A204.1 (cell line): ENCODE results near the gene NAMPT.
"Not testable (repeated sequence)": the region's sequence is repeated elsewhere in the genome, so short reads cannot be mapped to it uniquely, and the experiment has no call there.

ENCODE experiments used
- FAIRE-seq: peaks from 2 replicates; lab custom pipeline; 2012; peaks lifted over from hg19 to GRCh38; lab: Jason Lieb, UNC

Gene NAMPT

GRCh38 chr7:106284714-106285050, at the start of gene NAMPT:
TSS of gene NAMPT (minus strand) at chr7:106284983. CDS start at chr7:106284884, 99 bp downstream.
- no peak for FAIRE-seq

DNA sequence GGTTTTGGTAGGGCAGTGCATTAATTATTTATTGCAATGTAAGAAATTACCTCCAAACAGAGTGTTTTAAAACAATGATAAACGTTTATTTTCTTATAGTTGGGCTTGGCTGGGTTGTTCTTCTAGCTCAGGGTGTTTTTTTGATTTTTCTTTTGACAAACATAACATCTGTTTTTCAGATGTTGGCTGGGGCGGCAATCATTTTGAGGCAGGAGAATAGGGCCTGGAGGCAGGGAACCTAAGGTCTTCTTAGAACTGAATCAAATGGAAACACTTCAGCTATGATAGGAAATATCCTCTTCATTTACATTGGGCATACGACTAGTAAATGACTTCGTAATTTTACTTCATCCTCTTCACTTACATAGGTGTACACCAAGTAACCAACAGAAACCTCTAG, 47.4 kb upstream of the NAMPT start:
- FAIRE-seq, result no peak

- FAIRE-seq, result no peak
These were observed 46.8 kb upstream of the NAMPT start for GRCh38 chr7:106331441-106332175.

DNA sequence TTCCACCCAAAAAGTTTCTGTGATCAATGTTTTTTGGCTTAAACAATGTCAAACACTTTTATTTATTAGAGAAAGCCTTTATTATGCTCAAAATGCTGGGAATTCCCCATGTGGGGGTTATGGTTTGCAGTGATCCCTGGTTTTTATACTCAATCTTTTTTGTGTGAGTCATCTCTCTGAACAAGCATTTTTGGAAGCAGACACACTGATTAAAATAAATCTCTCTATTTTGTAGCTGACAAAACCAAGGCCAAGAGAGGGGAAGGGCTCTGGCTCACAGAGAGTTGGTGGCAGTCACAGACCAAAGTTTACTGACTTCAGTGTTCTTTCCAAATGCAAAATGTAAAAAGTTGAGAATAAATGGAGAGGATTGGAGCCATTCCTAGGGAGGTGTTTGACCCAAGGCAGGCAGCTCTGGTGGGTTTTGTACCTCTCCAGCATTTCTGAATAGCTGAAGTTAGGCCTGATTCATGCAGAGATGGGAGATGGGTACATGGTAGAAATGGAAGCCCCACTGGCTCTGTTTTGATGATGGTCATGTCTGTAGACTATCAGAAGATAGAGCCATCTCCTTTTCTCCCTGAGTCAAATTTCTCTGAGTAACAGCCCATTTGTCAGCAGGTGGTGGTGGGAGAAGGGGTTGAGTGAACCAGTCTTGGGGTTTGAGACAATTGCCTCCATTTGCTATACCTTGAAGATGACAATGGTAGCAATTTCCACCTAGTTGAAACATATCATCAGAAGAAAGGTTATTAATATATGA, 45.4 kb upstream of the NAMPT start:
- no peak for FAIRE-seq

DNA sequence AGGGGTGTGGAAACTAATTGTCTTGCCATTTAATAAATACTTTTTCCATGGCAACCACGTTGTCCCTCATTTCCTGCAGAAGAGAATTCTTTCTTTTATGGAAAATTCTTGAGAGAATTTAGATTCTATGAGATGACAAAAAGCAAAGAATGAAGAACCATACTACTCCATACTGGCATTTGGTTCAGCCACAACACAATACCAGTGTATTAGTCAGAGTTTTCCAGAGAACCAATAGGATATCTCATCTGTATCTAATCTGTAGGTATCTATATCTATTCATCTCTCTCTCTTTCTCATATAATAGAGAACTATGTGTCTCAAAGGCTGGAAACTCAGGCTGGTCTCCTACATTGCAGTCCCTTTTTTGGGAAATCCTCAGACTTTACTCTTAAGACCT, 44.6 kb upstream of the NAMPT start:
- FAIRE-seq, result no peak

DNA sequence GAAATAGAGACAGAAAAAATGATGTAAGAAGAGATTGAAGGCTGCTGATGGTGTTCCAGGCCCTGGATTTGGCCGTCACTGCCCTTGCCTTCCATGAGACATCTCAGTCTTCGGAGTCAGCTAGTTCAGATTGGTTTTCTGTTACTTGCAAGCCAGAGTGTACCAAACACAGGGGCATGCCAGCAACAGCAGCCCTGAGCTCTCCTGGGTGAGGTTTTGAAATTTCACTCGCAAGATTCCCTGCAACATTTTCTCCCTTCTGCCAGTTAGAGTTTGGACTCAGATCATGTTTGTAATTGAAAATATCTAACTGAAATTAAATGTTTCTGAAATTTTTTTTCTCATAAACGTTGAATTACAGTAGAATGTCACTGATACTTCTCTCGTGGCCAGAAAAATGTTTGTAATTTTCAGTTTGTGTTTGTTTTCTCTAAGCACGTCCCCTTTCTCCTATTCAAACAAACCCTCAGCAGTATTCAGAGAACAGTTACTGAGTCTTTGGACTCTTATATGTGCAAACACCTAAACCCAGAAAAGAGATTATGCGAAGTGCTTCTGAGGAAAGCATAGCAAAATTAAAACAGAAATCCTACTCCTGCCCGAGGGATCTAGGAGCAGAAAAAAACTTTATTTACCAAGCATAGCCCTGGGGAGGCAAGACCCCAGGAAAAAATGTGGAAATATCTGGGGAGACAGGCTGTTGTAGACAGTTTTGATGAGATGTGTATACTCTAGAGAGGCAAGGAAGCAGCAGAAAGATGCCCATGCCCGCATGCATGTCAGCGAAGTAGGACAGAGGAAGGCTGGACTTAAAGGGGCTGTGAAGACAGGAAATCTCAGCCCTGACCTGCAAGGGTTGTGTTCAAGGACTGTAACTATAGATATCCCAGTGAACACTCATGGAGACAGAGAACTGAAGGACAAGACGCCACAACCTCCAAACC, 43.0 kb upstream of the NAMPT start:
- FAIRE-seq, result no peak

GRCh38 chr7:106326594-106327537, 42.1 kb upstream of the NAMPT start:
- FAIRE-seq, result no peak

DNA sequence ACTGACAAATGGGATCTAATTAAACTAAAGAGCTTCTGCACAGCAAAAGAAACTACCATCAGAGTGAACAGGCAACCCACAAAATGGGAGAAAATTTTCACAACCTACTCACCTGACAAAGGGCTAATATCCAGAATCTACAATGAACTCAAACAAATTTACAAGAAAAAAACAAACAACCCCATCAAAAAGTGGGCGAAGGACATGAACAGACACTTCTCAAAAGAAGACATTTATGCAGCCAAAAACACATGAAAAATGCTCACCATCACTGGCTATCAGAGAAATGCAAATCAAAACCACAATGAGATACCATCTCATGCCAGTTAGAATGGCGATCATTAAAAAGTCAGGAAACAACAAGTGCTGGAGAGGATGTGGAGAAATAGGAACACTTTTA, 39.7 kb upstream of the NAMPT start:
- FAIRE-seq, result not testable (repeated sequence)

DNA sequence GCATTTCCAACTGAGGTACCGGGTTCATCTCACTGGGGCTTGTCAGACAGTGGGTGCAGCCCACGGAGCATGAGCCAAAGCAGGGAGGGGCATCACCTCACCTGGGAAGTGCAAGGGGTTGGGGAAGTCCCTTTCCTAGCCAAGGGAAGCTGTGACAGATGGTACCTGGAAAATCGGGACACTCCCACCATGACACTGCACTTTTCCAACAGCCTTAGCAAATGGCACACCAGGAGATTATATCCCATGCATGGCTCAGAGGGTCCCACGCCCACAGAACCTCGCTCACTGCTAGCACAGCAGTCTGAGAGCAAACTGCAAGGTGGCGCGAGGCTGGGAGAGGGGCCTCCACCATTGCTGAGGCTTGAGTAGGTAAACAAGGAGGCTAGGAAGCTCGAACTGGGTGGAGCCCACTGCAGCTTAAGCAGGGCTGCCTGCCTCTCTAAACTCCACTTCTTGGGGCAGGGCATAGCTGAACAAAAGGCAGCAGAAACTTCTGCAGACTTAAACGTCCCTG, 35.5 kb upstream of the NAMPT start:
- not testable (repeated sequence) for FAIRE-seq

- FAIRE-seq, result no peak
These were observed 33.7 kb upstream of the NAMPT start for GRCh38 chr7:106318482-106318881.

- FAIRE-seq, result no peak
These were observed 33.2 kb upstream of the NAMPT start for GRCh38 chr7:106317971-106318370.

- no peak for FAIRE-seq
These were observed 32.2 kb upstream of the NAMPT start for GRCh38 chr7:106316947-106317346.

- no peak for FAIRE-seq
These were observed 30.1 kb upstream of the NAMPT start for GRCh38 chr7:106314875-106315274.

GRCh38 chr7:106313966-106314365, 29.2 kb upstream of the NAMPT start:
- no peak for FAIRE-seq

GRCh38 chr7:106313456-106313901, 28.7 kb upstream of the NAMPT start:
- no peak for FAIRE-seq

DNA sequence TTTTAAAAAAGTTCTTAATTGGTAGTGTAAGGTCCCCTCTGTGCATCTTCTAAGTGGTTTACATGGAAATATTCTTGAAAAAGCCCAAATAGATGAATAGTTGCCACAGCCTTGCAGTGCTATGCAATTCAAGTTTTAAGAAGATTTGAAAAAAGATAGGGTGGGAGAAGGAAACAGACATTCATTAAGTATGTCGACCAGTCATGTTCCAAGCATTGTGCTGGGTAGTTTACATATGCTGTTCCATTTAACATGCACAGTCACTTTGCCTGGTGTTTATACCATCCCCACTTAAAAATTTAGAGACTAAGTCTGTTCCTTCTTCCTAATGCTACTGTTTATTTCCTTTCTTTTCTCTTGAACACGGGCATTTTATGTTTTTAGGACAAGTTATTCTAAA, 28.1 kb upstream of the NAMPT start:
- no peak for FAIRE-seq

GRCh38 chr7:106312099-106312871, 27.5 kb upstream of the NAMPT start:
- FAIRE-seq, result peak; percentile 23

GRCh38 chr7:106309362-106309761, 24.6 kb upstream of the NAMPT start:
- no peak for FAIRE-seq

DNA sequence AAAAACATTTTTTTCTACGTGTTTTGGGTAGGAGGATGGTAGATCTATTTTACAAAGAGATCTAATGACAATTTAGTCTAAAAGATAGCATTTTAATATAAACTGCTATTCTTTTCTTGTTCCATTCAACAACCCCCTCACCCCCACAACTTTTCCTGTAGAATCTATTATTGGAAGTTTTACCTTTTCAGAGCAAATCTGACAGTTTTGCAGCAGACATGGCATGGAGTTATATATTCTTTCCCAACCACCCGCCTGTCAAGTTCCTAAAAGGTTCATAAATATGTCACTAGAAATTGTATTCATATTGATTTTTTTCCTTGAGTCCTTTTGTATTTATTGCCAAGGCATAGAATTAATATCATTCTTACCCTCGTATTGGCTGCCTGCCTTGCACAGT, 21.5 kb upstream of the NAMPT start:
- no peak for FAIRE-seq

DNA sequence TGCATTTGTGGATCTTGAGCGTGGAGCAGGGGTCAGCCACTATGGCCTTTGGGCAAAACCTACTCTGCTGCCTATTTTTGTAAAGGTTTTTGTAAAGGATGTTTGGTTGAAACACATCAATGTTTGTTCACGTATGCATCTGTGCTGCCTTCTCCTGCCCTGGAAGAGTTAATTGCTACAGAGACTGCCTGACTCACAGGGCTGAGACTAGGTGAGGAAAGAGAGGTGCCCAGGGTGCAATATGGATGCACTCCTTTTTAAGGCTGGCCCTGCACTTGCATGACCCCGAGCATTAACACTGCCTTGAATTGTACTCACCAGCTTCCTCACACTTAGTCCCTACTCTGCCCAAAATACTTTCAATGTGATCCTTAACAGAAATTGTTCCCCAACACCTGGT, 20.9 kb upstream of the NAMPT start:
- FAIRE-seq, result no peak

DNA sequence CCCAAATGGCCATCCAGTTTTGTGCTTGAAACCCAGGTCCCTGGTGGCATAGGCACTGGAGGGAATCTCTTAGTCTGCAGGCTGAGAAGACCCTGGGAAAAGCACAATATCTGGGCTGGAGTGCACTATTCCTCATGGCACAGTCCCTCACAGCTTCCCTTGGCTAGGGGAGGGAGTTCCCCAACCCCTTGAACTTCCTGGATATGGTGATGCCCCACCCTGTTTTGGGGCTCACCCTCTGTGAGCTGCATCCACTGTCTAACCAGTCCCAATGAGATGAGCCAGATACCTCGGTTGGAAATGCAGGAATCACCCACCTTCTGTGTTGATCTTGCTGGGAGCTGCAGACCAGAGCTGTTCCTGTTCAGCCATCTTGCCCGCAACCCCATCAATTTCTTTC, 19.8 kb upstream of the NAMPT start:
- no peak for FAIRE-seq
